Central memory CD4-positive, alpha-beta T cell (primary cell): ENCODE data around the gene CEND1.
A peak's percentile ranks its signal among the peaks of the same experiment; 100 is the strongest.

Experiments
- DNase-seq: peaks from one replicate; pipeline ENCODE4 v3.0.0; 2022

The CEND1 gene

GRCh38 chr11:777288-778255 lies 12.3 kb downstream of the CEND1 start, which contains the start of gene GATD1:
Gene GATD1 (minus strand): TSS chr11:777487. CDS start chr11:777462, 25 bp downstream.
- DNase-seq = peak; percentile 91

GRCh38 chr11:776561-777287 lies 13.2 kb downstream of the CEND1 start:
- DNase-seq = no peak

- no peak for DNase-seq
These were observed 13.7 kb downstream of the CEND1 start for GRCh38 chr11:776263-776560.

GRCh38 chr11:774873-775592 lies 14.9 kb downstream of the CEND1 start:
- no peak for DNase-seq

GRCh38 chr11:773830-774229 lies 16.1 kb downstream of the CEND1 start:
- no peak for DNase-seq

GRCh38 chr11:773425-773824 lies 16.5 kb downstream of the CEND1 start:
- no peak for DNase-seq

- DNase-seq = no peak
These were observed 17.2 kb downstream of the CEND1 start for GRCh38 chr11:772429-773390.

- no peak for DNase-seq
These were observed 18.2 kb downstream of the CEND1 start for GRCh38 chr11:771617-772204.

GRCh38 chr11:770642-771616 lies 19.0 kb downstream of the CEND1 start:
- DNase-seq = no peak

- DNase-seq = no peak
These were observed 19.8 kb downstream of the CEND1 start for GRCh38 chr11:769887-770641.

- DNase-seq = no peak
These were observed 22.7 kb downstream of the CEND1 start for GRCh38 chr11:767238-767637.

- DNase-seq = no peak
These were observed 23.0 kb downstream of the CEND1 start for GRCh38 chr11:766936-767210.

GRCh38 chr11:766106-766935 lies 23.6 kb downstream of the CEND1 start:
- DNase-seq = no peak

GRCh38 chr11:765802-766091 lies 24.1 kb downstream of the CEND1 start:
- no peak for DNase-seq

- DNase-seq = peak; percentile 55
These were observed 24.7 kb downstream of the CEND1 start for GRCh38 chr11:765025-765801.

- DNase-seq = no peak
These were observed 25.4 kb downstream of the CEND1 start for GRCh38 chr11:764322-765024.

- DNase-seq = no peak
These were observed 26.2 kb downstream of the CEND1 start for GRCh38 chr11:763549-764321.
